Cardiac muscle cell (in vitro differentiated cells and primary cell): Measurements from ENCODE around the gene SMC3. TPM values are rescaled to one million over a fixed set of nuclear protein-coding genes. Genes with fewer than 3 reads are reported as not detected.
A peak's percentile ranks its signal among the peaks of the same experiment; 100 is the strongest.
"Not testable (repeated sequence)": the region's sequence is repeated elsewhere in the genome, so short reads cannot be mapped to it uniquely, and the experiment has no call there.

Experiments
- DNase-seq, 2 donors: peaks; one replicate each; pipeline versions ENCODE4 v3.0.0 to v3.0.0-alpha.2; 2010 to 2017; ENCODE audit warnings: low read depth in 1 of 2, low spot score in 1 of 2
- H3K27ac ChIP-seq: fragments of 200-600 bp; sonication (generic); 2 replicates; pipeline ENCODE4 v1.5.1; 2016
- H3K27me3 ChIP-seq: fragments of 200-600 bp; sonication (generic); 2 replicates; pipeline ENCODE4 v1.6.0; 2016; ENCODE audit warnings: control low read depth
- H3K36me3 ChIP-seq: fragments of 200-600 bp; sonication (generic); 2 replicates; pipeline ENCODE4 v1.5.1; 2016; ENCODE audit warnings: control low read depth
- H3K4me1 ChIP-seq: fragments of 200-600 bp; sonication (generic); 2 replicates; pipeline ENCODE4 v1.8.1; 2017; ENCODE audit warnings: low read depth, mild to moderate bottlenecking, mixed run types
- H3K4me3 ChIP-seq: fragments of 200-600 bp; sonication (generic); 2 replicates; pipeline ENCODE4 v1.5.1; 2016; ENCODE audit warnings: mild to moderate bottlenecking
- H3K9me3 ChIP-seq: fragments of 200-600 bp; sonication (generic); 2 replicates; pipeline ENCODE4 v1.5.1; 2017; ENCODE audit warnings: low read depth, mild to moderate bottlenecking, control low read depth
- CTCF ChIP-seq: IDR thresholded peaks from 2 replicates; pipeline ENCODE4 v1.5.1; 2012; ENCODE audit warnings: low read depth, mild to moderate bottlenecking, low read length
- polyA plus RNA-seq: library from polyadenylated mRNA; unstranded; fragments of >200 nt; fragmentation: Nextera tagmentation; extraction: Ambion mirVana; gene quantifications from 2 replicates; pipeline ENCODE4 v1.2.1, GENCODE V29; 2016
- total RNA-seq: library from RNA; depleted of rRNA; stranded (reverse); fragments of >200 nt; gene quantifications from 2 replicates; pipeline ENCODE4 v1.2.3, GENCODE V29; 2016

The SMC3 gene
- total and polyA plus RNA-seq, 2 experiments from 2014 or later = 40.7 to 81.5 TPM

DNA sequence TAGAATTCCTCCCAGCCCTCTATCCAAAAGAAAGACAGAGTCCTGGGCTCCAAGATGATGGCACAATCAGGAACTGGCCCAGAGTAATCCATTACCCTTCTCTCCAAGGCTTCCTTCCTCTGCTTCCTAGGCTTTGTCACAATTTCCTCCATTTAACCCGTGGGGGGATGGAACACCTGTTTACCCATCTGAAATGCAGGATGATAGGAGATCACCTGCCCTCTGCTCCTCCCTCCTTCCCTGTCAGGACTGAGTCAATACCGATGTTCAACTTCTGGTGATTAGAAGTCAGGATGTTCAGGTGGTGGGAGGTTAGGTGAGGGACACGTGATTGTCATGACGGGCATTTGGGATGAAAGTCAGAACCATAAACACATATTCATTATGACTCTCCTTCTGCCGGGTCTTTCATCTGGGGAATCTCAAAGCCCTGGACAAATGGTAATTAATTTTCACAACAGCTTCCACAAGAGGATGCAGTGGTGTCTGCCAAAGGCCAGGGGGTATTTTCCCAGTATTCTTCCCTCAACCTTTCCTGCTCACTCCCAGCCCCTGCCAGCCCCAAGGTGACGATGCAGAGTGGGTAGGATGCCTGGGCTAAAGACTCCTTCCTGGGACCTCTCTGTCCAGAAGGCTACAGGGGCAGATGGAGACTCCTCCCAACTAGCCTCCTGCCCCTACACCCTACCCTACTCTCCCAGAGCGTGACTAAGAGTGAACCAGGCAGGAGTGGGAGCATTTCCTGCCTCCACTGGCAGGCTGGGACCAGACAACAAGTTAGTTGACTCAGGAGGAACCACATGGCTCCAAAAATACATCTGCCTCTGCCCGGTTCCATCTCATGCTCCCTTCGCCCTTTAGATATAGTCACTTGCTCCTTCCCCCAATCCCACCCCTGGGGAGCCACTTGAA lies 41.9 kb upstream of the SMC3 start:
- no peaks in the 10 kb centered on the region for H3K4me1 ChIP-seq
- no peak overlapping the region for H3K27ac ChIP-seq
- H3K4me3 ChIP-seq = no peak overlapping the region
- no peaks in the 10 kb centered on the region for H3K36me3 ChIP-seq
- no peaks in the 10 kb centered on the region for H3K9me3 ChIP-seq
- H3K27me3 ChIP-seq = no peaks in the 10 kb centered on the region
- peak in 1 of 2 donors; percentile 41 for DNase-seq
- TF ChIP-seq CTCF = no peak

DNA sequence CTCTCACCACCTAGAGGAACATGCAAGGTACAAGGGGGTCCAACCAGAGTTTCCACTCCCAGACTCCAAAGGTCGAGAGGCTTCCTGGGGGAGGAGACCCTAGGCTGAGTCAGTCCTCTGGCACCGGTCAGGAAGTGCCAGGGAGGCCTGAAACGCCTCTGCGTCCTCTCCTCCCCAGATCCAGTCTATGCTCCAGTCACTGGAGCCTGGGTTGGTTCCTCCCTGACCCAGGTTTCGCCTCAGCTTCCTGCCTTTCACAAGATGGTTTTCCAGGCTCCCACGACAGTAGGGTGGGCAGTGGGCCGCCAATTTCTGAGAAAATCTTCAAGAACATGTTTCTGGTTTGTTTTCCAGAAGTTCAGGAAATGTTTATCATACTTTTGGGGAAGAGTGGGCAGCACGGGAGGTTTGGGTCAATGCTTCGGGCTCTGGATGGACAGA lies 39.7 kb upstream of the SMC3 start:
- Histone ChIP-seq H3K4me3 (no peak overlapping the region), H3K27me3 (no peaks in the 10 kb centered on the region), H3K9me3 (no peaks in the 10 kb centered on the region), H3K4me1 (no peaks in the 10 kb centered on the region), H3K36me3 (no peaks in the 10 kb centered on the region), H3K27ac (no peak overlapping the region)
- peak in 1 of 2 donors; percentile 86 for DNase-seq
- TF ChIP-seq CTCF = no peak

DNA sequence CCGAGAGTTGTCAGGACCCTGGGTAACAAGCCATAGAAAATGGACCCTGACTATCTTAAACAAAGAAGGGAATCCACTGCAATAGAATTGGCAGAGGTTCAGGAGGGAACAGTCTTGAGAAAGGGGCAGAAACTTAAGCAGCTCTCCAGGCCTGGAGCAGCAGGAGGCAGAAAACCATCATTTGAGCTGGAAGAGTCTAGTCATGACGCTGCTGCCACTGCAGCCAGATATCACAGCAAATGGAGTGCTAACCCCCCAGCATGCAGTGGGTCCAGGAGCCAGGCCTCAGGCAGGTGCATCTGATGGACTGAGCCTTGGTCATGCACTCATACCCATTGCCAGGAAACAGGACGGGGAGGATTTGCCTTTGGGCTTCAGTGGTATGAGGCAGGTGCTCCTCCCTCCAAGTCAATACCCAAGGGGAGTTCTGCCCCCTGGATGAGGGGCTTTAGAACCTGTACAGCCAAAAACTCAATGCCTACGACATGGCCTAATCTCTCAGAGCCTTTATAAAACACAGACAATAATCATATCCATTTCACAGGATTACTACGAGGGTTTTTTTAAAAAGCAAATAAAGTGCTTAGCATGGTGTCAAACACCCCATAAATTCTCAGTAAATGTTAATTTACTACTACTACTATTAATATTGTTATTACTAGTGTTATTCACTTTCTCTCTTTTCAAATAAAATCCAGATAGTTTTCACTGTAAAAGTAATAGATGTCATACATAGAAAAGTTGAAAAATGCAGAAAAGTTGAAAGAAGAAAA lies 39.1 kb upstream of the SMC3 start:
- H3K9me3 ChIP-seq = no peaks in the 10 kb centered on the region
- TF ChIP-seq CTCF = no peak
- no peak overlapping the region for H3K27ac ChIP-seq
- no peaks in the 10 kb centered on the region for H3K4me1 ChIP-seq
- peak in 1 of 2 donors; percentile 79 for DNase-seq
- H3K27me3 ChIP-seq = no peaks in the 10 kb centered on the region
- H3K4me3 ChIP-seq = no peak overlapping the region
- H3K36me3 ChIP-seq = no peaks in the 10 kb centered on the region

DNA sequence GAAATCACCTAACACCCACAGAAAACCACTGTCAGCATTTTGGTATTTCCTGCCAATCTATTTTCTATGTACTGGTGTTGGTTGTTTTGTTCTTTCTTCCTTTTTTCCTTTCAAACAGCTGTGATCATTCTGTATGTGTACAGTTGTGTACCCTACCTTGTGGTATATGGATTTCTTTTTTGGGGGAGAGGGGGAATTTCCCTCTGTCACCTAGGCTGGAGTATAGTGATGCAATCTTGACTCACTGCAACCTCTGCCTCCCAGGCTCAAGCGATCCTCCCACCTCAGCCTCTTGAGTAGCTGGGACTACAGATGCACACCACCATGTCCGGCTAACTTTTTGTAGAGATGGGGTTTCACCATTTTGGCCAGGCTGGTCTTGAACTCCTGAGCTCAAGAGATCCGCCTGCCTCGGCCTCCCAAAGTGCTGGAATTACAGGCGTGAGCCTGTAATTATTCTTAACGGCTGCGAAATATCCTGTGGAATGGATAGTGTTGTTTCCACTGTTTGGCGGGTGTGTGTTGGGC lies 38.4 kb upstream of the SMC3 start:
- not testable (repeated sequence) for H3K9me3 ChIP-seq, H3K36me3 ChIP-seq, H3K4me1 ChIP-seq, H3K27ac ChIP-seq, H3K4me3 ChIP-seq, H3K27me3 ChIP-seq
- peak in 1 of 2 donors; percentile 32 for DNase-seq

GRCh38 chr10:110529596-110530011 lies 37.9 kb upstream of the SMC3 start:
- Histone ChIP-seq H3K9me3 (no peaks in the 10 kb centered on the region), H3K27ac (no peak overlapping the region), H3K4me3 (no peak overlapping the region), H3K36me3 (no peaks in the 10 kb centered on the region), H3K27me3 (no peaks in the 10 kb centered on the region), H3K4me1 (no peaks in the 10 kb centered on the region)
- no peak for TF ChIP-seq CTCF
- no peak for DNase-seq
